Vagina (tissue), 2 donors: ENCODE results near the gene SPATA25.

ENCODE experiments used
- CTCF ChIP-seq, 3 experiments: fragments of 450-650 bp in 2 of 3; fragments of 200-600 bp in 1 of 3; sonication (generic) in 1 of 3; IDR thresholded peaks; one replicate each; pipeline ENCODE4 v1.5.1; 2017 to 2019; ENCODE audit warnings: antibody characterized with exemption in 3 of 3, mild to moderate bottlenecking in 2 of 3, moderate library complexity in 2 of 3
- POLR2A ChIP-seq, 2 donors: fragments of 450-650 bp; IDR thresholded peaks; one replicate each; pipeline ENCODE4 v1.6.1; 2017; ENCODE audit warnings: antibody characterized with exemption in 2 of 2, mild to moderate bottlenecking in 2 of 2, moderate library complexity in 2 of 2
- POLR2AphosphoS5 ChIP-seq, 2 donors: sonication (generic); formaldehyde crosslinking; IDR thresholded peaks; one replicate each; pipeline ENCODE4 v1.9.0; 2017; ENCODE audit warnings: antibody characterized with exemption in 2 of 2, mild to moderate bottlenecking in 2 of 2, low read depth in 1 of 2; ENCODE audit not compliant: insufficient read depth in 1 of 2

GRCh38 chr20:45843506-45843905 is 43.9 kb downstream of the SPATA25 start:
- TF ChIP-seq CTCF (IDR thresholded peaks at IDR 0.05) (no peak), POLR2A (IDR thresholded peaks at IDR 0.05) (no peak), POLR2AphosphoS5 (IDR thresholded peaks at IDR 0.05; ENCODE audit: insufficient read depth in 1 of 2, low read depth in 1 of 2) (peak in 1 of 2 donors; percentile 9)
